Epithelial cell of prostate (primary cell): Measurements from ENCODE around the gene NUCB2.
"Not testable (repeated sequence)": the region's sequence is repeated elsewhere in the genome, so short reads cannot be mapped to it uniquely, and the experiment has no call there.

ENCODE experiments used
- DNase-seq: peaks from one replicate; pipeline ENCODE4 v3.0.0-alpha.2; 2011; ENCODE audit warnings: low read depth, low spot score
- H3K27ac ChIP-seq: fragments of 450-650 bp; 2 replicates; pipeline ENCODE4 v1.5.1; 2017; ENCODE audit warnings: mild to moderate bottlenecking

NUCB2 gene

GRCh38 chr11:17267576-17267975 is 9.0 kb upstream of the NUCB2 start:
- H3K27ac ChIP-seq: no peak overlapping the region
- DNase-seq: peak; percentile 72

GRCh38 chr11:17268500-17268899 is 8.0 kb upstream of the NUCB2 start:
- H3K27ac ChIP-seq, DNase-seq: not testable (repeated sequence)

GRCh38 chr11:17268902-17269301 is 7.6 kb upstream of the NUCB2 start:
- no peak for DNase-seq

GRCh38 chr11:17272801-17273200 is 3.7 kb upstream of the NUCB2 start:
- DNase-seq: no peak
- H3K27ac ChIP-seq: no peak overlapping the region

More at GRCh38 chr11:17268902-17269301, 7.6 kb upstream of the NUCB2 start:
- H3K27ac ChIP-seq: no peak overlapping the region

GRCh38 chr11:17273211-17273610 is 3.3 kb upstream of the NUCB2 start:
- H3K27ac ChIP-seq: no peak overlapping the region
- DNase-seq: no peak

GRCh38 chr11:17273668-17274282 is 2.8 kb upstream of the NUCB2 start:
- H3K27ac ChIP-seq: no peak overlapping the region
- DNase-seq: no peak

- no peak for DNase-seq
Measured at GRCh38 chr11:17275400-17276235, 921 bp upstream of the NUCB2 start.

GRCh38 chr11:17277024-17277584 is 565 bp downstream of the NUCB2 start:
- H3K27ac ChIP-seq: peak overlapping the region; percentile 46
- no peak for DNase-seq

More at GRCh38 chr11:17275400-17276235, 921 bp upstream of the NUCB2 start:
- peak overlapping the region; percentile 46 for H3K27ac ChIP-seq

GRCh38 chr11:17280494-17281127 is 4.1 kb downstream of the NUCB2 start:
- H3K27ac ChIP-seq: peak overlapping the region; percentile 3

GRCh38 chr11:17286332-17286731 is 9.8 kb downstream of the NUCB2 start:
- H3K27ac ChIP-seq: no peak overlapping the region

More at GRCh38 chr11:17280494-17281127, 4.1 kb downstream of the NUCB2 start:
- DNase-seq: no peak

GRCh38 chr11:17287058-17287457 is 10.5 kb downstream of the NUCB2 start:
- H3K27ac ChIP-seq: no peak overlapping the region
- no peak for DNase-seq

More at GRCh38 chr11:17286332-17286731, 9.8 kb downstream of the NUCB2 start:
- DNase-seq: no peak

- no peak for DNase-seq
- H3K27ac ChIP-seq: no peak overlapping the region
Measured at GRCh38 chr11:17291710-17292109, 15.2 kb downstream of the NUCB2 start.

GRCh38 chr11:17293311-17293710 is 16.8 kb downstream of the NUCB2 start:
- H3K27ac ChIP-seq: no peak overlapping the region
- DNase-seq: no peak

GRCh38 chr11:17294033-17294432 is 17.5 kb downstream of the NUCB2 start:
- no peak overlapping the region for H3K27ac ChIP-seq
- DNase-seq: no peak

- no peak overlapping the region for H3K27ac ChIP-seq
- DNase-seq: no peak
Measured at GRCh38 chr11:17296852-17297559, 20.5 kb downstream of the NUCB2 start.

GRCh38 chr11:17298302-17298701 is 21.8 kb downstream of the NUCB2 start:
- DNase-seq: no peak
- H3K27ac ChIP-seq: no peak overlapping the region

- no peak for DNase-seq
- H3K27ac ChIP-seq: no peak overlapping the region
Measured at GRCh38 chr11:17300372-17300771, 23.8 kb downstream of the NUCB2 start.

GRCh38 chr11:17313349-17314231 is 37.1 kb downstream of the NUCB2 start:
- peak overlapping the region; percentile 80 for H3K27ac ChIP-seq
- no peak for DNase-seq

GRCh38 chr11:17314232-17314547 is 37.7 kb downstream of the NUCB2 start:
- peak; percentile 68 for DNase-seq
- H3K27ac ChIP-seq: peak overlapping the region; percentile 80
